Measurements from ENCODE around the gene MS4A14. TPM values are rescaled to one million over a fixed set of nuclear protein-coding genes. Genes with fewer than 3 reads are reported as not detected.

MS4A14 gene
- total RNA-seq, 4 donors from 2014 or later = 1.7 to 32.3 (median 13.0) TPM

DNA sequence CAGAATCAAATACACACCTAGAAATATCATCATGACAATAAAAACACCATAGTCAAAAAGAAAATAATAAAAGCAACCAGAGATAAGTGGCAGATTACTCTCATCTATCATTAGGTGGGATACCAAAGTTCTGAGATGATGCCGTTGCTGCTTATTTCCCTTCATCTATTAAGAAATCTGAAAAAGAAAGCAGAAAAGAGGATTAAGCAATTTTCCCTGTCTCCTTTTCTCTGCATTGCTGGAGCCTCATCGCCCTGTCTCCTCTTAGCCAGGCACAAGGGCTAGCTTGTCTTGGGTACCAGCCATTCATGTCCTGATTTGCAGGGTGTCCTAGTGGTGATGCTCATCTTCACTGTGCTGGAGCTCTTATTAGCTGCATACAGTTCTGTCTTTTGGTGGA is 3.9 kb upstream of the MS4A14 start:
- TF ChIP-seq, protein P1, sequence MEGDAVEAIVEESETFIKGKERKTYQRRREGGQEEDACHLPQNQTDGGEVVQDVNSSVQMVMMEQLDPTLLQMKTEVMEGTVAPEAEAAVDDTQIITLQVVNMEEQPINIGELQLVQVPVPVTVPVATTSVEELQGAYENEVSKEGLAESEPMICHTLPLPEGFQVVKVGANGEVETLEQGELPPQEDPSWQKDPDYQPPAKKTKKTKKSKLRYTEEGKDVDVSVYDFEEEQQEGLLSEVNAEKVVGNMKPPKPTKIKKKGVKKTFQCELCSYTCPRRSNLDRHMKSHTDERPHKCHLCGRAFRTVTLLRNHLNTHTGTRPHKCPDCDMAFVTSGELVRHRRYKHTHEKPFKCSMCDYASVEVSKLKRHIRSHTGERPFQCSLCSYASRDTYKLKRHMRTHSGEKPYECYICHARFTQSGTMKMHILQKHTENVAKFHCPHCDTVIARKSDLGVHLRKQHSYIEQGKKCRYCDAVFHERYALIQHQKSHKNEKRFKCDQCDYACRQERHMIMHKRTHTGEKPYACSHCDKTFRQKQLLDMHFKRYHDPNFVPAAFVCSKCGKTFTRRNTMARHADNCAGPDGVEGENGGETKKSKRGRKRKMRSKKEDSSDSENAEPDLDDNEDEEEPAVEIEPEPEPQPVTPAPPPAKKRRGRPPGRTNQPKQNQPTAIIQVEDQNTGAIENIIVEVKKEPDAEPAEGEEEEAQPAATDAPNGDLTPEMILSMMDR (IDR thresholded peaks at IDR 0.05; ENCODE audit: low read depth) = no peak

DNA sequence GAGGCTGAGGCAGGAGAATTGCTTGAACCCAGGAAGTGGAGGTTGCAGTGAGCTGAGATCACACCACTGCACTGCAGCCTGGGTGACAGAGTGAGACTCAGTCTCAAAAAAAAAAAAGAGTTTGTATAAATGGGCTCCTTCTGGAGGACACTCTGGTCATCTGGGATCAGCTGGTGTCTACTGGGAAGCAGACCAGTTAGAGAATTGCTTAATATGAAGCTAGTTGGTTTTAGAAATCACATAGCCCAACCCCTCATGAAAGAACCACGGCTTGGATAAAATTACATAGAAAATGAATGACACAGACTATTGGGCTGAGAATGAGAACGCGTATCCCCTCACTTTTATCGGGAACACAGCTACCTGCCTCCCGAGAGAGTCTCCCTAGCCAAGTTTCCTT is 3.2 kb upstream of the MS4A14 start:
- TF ChIP-seq, protein P1 (IDR thresholded peaks at IDR 0.05; ENCODE audit: low read depth) = no peak

DNA sequence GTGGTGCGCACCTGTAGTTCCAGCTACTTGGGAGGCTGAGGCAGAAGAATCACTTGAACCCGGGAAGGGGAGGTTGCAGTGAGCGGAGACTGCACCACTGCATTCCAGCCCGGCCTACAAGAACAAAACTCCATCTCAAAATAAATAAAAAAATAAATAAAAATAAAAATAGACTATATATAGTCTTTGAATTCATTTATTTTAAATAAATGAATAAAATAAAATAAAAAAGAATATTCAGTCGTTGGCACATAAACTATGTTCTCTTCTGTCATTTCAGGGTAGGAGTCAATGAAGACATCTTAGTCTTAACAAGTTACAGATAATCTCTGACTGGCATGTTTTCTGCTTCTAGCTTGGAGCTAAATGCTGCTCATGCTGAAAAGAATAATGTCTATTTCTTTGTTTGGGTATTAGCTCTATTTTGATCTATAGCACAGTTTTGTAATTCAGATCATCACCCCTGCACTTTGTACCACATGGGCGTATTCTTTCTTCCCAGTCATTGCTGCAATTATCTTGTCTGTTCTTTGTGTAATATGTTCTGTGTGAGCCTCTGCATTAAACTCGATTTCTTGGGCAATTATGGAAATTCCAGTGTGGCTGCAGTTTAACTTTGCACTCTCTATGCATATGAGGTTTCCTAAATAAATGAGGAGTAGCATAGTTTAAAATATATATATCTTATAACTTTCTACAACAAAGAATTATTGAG is 1.4 kb upstream of the MS4A14 start:
- TF ChIP-seq, protein P1 (IDR thresholded peaks at IDR 0.05; ENCODE audit: low read depth) = no peak

DNA sequence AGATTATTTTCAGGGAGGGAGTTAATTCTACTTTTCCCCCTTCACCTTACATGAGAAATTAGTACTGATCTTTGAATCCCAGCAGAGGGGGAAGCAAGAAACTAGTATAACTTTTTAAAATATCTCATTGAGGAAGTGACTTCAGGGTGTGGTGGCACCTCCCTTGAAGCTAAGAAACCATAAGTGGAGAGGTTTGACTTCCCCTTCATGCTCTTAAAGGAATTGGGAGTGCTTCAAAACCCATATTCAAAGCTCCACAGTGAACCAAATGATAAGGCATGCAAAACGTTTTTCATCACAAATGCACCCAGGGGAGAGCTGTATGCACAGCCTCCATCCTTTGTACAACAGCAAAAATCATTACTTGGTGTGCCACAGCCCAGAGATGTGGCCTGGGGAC is 540 bp downstream of the MS4A14 start:
- TF ChIP-seq, protein P1 (IDR thresholded peaks at IDR 0.05; ENCODE audit: low read depth) = no peak

DNA sequence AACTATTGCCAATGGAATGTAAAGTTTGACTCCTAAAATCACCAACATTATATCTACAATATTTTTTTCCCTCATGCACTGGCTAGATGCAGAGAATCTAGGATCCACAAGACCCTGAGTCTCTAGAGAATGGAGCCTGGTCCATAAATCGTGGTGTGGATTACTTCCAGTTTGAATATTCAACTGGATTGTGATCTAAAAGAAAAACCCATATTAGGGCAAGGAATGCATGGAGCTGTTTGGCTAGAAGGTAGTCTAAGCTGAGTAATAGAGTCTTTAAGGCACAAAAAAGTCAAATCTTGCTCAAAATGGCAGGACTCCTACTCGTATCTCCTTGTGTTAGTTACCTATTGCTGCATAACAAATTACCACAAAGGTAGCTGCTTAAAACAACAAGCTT is 23.8 kb downstream of the MS4A14 start:
- TF ChIP-seq, protein P1 (IDR thresholded peaks at IDR 0.05; ENCODE audit: low read depth) = no peak

DNA sequence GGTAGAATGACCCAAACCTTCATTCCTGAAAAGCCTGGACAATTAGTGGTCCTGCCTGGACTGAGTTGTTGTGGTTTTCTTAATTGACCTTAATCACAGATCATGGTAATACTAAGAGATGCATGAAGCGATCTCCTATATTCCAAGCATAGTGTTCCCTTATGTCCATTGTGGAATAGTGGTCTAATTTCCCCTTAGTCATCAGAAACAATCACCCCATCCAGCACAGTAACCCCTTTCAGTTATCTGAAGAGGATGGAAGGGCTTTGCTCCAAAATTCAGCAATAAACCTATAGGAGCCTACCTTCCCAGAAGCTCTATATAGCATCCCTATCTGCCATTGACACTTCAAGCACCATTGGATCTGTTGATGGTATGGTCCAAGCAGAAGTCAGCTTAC is 26.4 kb downstream of the MS4A14 start:
- TF ChIP-seq, protein P1 (IDR thresholded peaks at IDR 0.05; ENCODE audit: low read depth) = no peak

DNA sequence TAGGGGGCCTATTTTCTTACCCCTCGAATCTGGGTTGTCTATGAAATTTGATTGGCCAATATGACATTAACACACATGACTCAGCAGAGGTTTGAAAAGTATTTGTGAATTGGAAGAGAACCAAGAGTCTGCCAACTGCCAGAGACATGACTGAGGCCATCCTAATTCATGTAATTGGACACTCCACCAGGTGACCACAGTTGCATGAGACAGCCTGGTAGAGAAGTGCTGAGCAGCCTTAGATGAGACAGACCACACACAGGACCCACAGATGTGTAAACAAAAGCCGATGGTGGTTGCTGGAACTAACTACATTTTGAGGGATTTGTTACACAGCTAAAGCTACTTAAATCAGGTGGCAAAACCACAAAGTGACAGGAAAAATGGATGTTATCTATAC is 32.3 kb downstream of the MS4A14 start:
- TF ChIP-seq, protein P1 (IDR thresholded peaks at IDR 0.05; ENCODE audit: low read depth) = no peak

All from subcutaneous adipose tissue (tissue), 4 donors.